ENCODE data around the gene HPD. TPM values are rescaled to one million over a fixed set of nuclear protein-coding genes. Genes with fewer than 3 reads are reported as not detected.

HPD gene
- total and polyA plus RNA-seq, 2 donors (not counting 3 experiments of a cell fraction or from before 2014, with no cell fraction given): not detected

DNA sequence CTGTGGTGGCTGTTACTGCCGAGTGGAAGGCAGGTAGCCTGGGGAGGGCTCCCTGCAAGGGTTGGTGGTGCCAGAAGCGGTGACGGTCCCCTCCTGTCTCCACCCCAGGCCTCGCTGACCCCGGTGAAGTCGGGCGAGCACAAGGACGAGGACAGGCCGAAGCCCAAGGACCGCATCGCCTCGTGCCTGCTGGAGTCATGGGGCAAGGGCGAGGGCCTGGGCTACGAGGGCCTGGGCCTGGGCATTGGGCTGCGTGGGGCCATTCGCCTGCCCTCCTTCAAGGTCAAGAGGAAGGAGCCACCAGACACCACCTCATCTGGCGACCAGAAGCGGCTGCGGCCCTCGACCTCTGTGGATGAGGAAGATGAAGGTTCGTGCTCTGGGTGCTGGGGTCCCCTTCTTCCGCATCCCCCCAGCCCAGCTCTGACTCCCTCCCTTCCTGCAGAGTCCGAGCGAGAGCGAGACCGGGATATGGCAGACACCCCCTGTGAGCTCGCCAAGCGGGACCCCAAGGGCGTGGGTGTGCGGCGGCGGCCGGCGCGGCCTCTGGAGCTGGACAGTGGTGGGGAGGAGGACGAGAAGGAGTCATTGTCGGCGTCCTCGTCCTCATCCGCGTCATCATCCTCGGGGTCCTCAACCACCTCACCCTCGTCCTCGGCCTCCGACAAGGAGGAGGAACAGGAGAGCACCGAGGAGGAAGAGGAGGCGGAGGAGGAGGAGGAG lies 41.6 kb downstream of the HPD start:
- no peak for FAIRE-seq
- Histone ChIP-seq H3K4me2 (ENCODE audit: insufficient read depth, low read length) (no peak overlapping the region), H3K9ac (replicated peaks; ENCODE audit: extremely low read depth, insufficient read depth, low read length) (no peak overlapping the region), H4K20me1 (replicated peaks; ENCODE audit: control insufficient read depth, extremely low read depth, insufficient read depth, low read length) (no peaks in the 10 kb centered on the region), H3K9me1 (replicated peaks; ENCODE audit: control insufficient read depth, extremely low read depth, insufficient read depth, low read length) (no peaks in the 10 kb centered on the region), H3K9me3 (replicated peaks; ENCODE audit: control insufficient read depth, insufficient read depth, low read length) (no peaks in the 10 kb centered on the region), H3K4me1 (ENCODE audit: control insufficient read depth, extremely low read depth, insufficient read depth, low read length) (peaks cover 11% of the 10 kb centered on the region), H2AFZ (ENCODE audit: low read depth, low read length) (no peak overlapping the region), H3K79me2 (ENCODE audit: control insufficient read depth, insufficient read depth, low read length) (peaks cover 26% of the 10 kb centered on the region), H3K4me3 (replicated peaks in 1 of 3; ENCODE audit: insufficient read depth in 1 of 3, low read depth in 1 of 3, low read length in 3 of 3) (no peak overlapping the region), H3K27me3 (ENCODE audit: control insufficient read depth in 2 of 2, insufficient read depth in 2 of 2, low read length in 2 of 2) (no peaks in the 10 kb centered on the region), H3K27ac (ENCODE audit: insufficient read depth, low read depth, low read length) (no peak overlapping the region), H3K36me3 (ENCODE audit: control insufficient read depth in 2 of 2, extremely low read depth in 1 of 2, insufficient read depth in 2 of 2, low read length in 2 of 2) (peaks cover 17 to 45% of the 10 kb centered on the region in 2 experiments)
- DNase-seq (ENCODE audit: low read depth, low spot score): no peak
- TF ChIP-seq POLR2AphosphoS5 (IDR thresholded peaks at IDR 0.05; ENCODE audit: insufficient read depth, low read depth, low read length) (no peak), JUN (IDR thresholded peaks at IDR 0.05; ENCODE audit: borderline replicate concordance, insufficient read depth, insufficient read length, low read depth) (no peak), FOS (IDR thresholded peaks at IDR 0.05; ENCODE audit: borderline replicate concordance, insufficient read depth, low read length) (no peak), EZH2 (IDR thresholded peaks at IDR 0.05; ENCODE audit: borderline replicate concordance, low read depth, low read length, severe bottlenecking) (no peak), POLR2A (IDR thresholded peaks at IDR 0.05; ENCODE audit: low read depth, low read length) (no peak), MYC (IDR thresholded peaks at IDR 0.05; ENCODE audit: low read depth, low read length) (no peak), GATA2 (IDR thresholded peaks at IDR 0.05; ENCODE audit: insufficient read depth, insufficient read length, low read depth, low read length) (no peak)
- TF ChIP-seq, protein P1, sequence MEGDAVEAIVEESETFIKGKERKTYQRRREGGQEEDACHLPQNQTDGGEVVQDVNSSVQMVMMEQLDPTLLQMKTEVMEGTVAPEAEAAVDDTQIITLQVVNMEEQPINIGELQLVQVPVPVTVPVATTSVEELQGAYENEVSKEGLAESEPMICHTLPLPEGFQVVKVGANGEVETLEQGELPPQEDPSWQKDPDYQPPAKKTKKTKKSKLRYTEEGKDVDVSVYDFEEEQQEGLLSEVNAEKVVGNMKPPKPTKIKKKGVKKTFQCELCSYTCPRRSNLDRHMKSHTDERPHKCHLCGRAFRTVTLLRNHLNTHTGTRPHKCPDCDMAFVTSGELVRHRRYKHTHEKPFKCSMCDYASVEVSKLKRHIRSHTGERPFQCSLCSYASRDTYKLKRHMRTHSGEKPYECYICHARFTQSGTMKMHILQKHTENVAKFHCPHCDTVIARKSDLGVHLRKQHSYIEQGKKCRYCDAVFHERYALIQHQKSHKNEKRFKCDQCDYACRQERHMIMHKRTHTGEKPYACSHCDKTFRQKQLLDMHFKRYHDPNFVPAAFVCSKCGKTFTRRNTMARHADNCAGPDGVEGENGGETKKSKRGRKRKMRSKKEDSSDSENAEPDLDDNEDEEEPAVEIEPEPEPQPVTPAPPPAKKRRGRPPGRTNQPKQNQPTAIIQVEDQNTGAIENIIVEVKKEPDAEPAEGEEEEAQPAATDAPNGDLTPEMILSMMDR (IDR thresholded peaks at IDR 0.05; ENCODE audit: extremely low read depth in 1 of 2, insufficient read depth in 1 of 2, low read depth in 1 of 2, low read length in 2 of 2): no peak
- TF ChIP-seq, protein P2, sequence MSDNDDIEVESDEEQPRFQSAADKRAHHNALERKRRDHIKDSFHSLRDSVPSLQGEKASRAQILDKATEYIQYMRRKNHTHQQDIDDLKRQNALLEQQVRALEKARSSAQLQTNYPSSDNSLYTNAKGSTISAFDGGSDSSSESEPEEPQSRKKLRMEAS (IDR thresholded peaks at IDR 0.05; ENCODE audit: insufficient read depth, insufficient read length): no peak
- ChIA-PET POLR2A (no interaction called here), CTCF (interaction anchor here (2.4 kb wide), 1 partner anchor 23 kb away, joined by 18 read pairs; the partner anchor contains the start of gene RHOF)
- dilution Hi-C loops (cut with MboI; ENCODE audit: extremely low pct_ligation_motif_present, low sequenced_read_pairs): no loop called here
- intact Hi-C loops (cut with micrococcal nuclease): no loop called here
- no TSS peak for BruUV-seq (replicated peaks)
